Measurements from ENCODE around the gene PHF2. TPM values are rescaled to one million over a fixed set of nuclear protein-coding genes. Genes with fewer than 3 reads are reported as not detected.

PHF2 gene
- total RNA-seq, 1 donor from 2014 or later, result 12.1 TPM

GRCh38 chr9:93613174-93613573 is 36.8 kb downstream of the PHF2 start:
- TF ChIP-seq EZH2 (IDR thresholded peaks at IDR 0.05; ENCODE audit: insufficient read depth, low read length), result no peak
- TF ChIP-seq CTCF (IDR thresholded peaks at IDR 0.05; ENCODE audit: insufficient read depth, low read depth, low read length), result no peak
- Mint-ChIP-seq H3K4me3 (ENCODE audit: unreplicated experiment) (no peak overlapping the region), H3K9me3 (ENCODE audit: unreplicated experiment) (peaks cover 5% of the 10 kb centered on the region), H3K4me1 (ENCODE audit: low read depth, unreplicated experiment) (peaks cover 2% of the 10 kb centered on the region), H3K27me3 (ENCODE audit: low read depth, unreplicated experiment) (no peaks in the 10 kb centered on the region), H3K27ac (ENCODE audit: unreplicated experiment) (no peak overlapping the region), H3K36me3 (ENCODE audit: low read depth, unreplicated experiment) (peaks cover 2% of the 10 kb centered on the region)
- H3K36me3 ChIP-seq (ENCODE audit: insufficient read depth, low read length), result no peaks in the 10 kb centered on the region
- no peak for DNase-seq (ENCODE audit: low read depth)
- H3K4me1 ChIP-seq (ENCODE audit: insufficient read depth, low read length), result no peaks in the 10 kb centered on the region
- no peak overlapping the region for H3K4me3 ChIP-seq (ENCODE audit: insufficient read depth, low read depth, low read length)
- no peak overlapping the region for H3K27ac ChIP-seq (ENCODE audit: low read depth, low read length)
- peaks cover 79% of the 10 kb centered on the region for H4K20me1 ChIP-seq (ENCODE audit: insufficient read depth, low read length)
- H3K9ac ChIP-seq (ENCODE audit: low read length), result no peak overlapping the region
- no peak overlapping the region for H3K4me2 ChIP-seq (ENCODE audit: low read length)
- peaks cover 74% of the 10 kb centered on the region for H3K79me2 ChIP-seq (ENCODE audit: insufficient read depth, low read length)
- H3K9me3 ChIP-seq (ENCODE audit: insufficient read depth, low read depth, low read length), result no peaks in the 10 kb centered on the region
- no peak overlapping the region for H2AFZ ChIP-seq (ENCODE audit: low read depth, low read length)
- no peak for FAIRE-seq
- no peaks in the 10 kb centered on the region for H3K27me3 ChIP-seq (ENCODE audit: insufficient read depth, low read length)

GRCh38 chr9:93613791-93614190 is 37.4 kb downstream of the PHF2 start:
- no peaks in the 10 kb centered on the region for H3K9me3 ChIP-seq (ENCODE audit: insufficient read depth, low read depth, low read length)
- DNase-seq (ENCODE audit: low read depth), result no peak
- no peak overlapping the region for H3K9ac ChIP-seq (ENCODE audit: low read length)
- H3K4me1 ChIP-seq (ENCODE audit: insufficient read depth, low read length), result no peaks in the 10 kb centered on the region
- no peak for FAIRE-seq
- H2AFZ ChIP-seq (ENCODE audit: low read depth, low read length), result no peak overlapping the region
- no peak overlapping the region for H3K4me3 ChIP-seq (ENCODE audit: insufficient read depth, low read depth, low read length)
- H3K27ac Mint-ChIP-seq (ENCODE audit: unreplicated experiment), result no peak overlapping the region
- H3K4me3 Mint-ChIP-seq (ENCODE audit: unreplicated experiment), result no peak overlapping the region
- H3K79me2 ChIP-seq (ENCODE audit: insufficient read depth, low read length), result peaks cover 80% of the 10 kb centered on the region
- H3K27ac ChIP-seq (ENCODE audit: low read depth, low read length), result no peak overlapping the region
- peaks cover 2% of the 10 kb centered on the region for H3K36me3 Mint-ChIP-seq (ENCODE audit: low read depth, unreplicated experiment)
- TF ChIP-seq EZH2 (IDR thresholded peaks at IDR 0.05; ENCODE audit: insufficient read depth, low read length), result no peak
- no peak for TF ChIP-seq CTCF (IDR thresholded peaks at IDR 0.05; ENCODE audit: insufficient read depth, low read depth, low read length)
- peaks cover 85% of the 10 kb centered on the region for H4K20me1 ChIP-seq (ENCODE audit: insufficient read depth, low read length)
- peaks cover 2% of the 10 kb centered on the region for H3K4me1 Mint-ChIP-seq (ENCODE audit: low read depth, unreplicated experiment)
- H3K4me2 ChIP-seq (ENCODE audit: low read length), result no peak overlapping the region
- H3K27me3 Mint-ChIP-seq (ENCODE audit: low read depth, unreplicated experiment), result no peaks in the 10 kb centered on the region
- H3K27me3 ChIP-seq (ENCODE audit: insufficient read depth, low read length), result no peaks in the 10 kb centered on the region
- peaks cover 5% of the 10 kb centered on the region for H3K9me3 Mint-ChIP-seq (ENCODE audit: unreplicated experiment)
- H3K36me3 ChIP-seq (ENCODE audit: insufficient read depth, low read length), result no peaks in the 10 kb centered on the region

- Histone ChIP-seq H3K27me3 (ENCODE audit: insufficient read depth, low read length) (no peaks in the 10 kb centered on the region), H3K4me2 (ENCODE audit: low read length) (no peak overlapping the region), H3K4me3 (ENCODE audit: insufficient read depth, low read depth, low read length) (no peak overlapping the region), H3K4me1 (ENCODE audit: insufficient read depth, low read length) (no peaks in the 10 kb centered on the region), H2AFZ (ENCODE audit: low read depth, low read length) (no peak overlapping the region), H3K36me3 (ENCODE audit: insufficient read depth, low read length) (no peaks in the 10 kb centered on the region), H3K27ac (ENCODE audit: low read depth, low read length) (no peak overlapping the region), H3K9ac (ENCODE audit: low read length) (no peak overlapping the region), H3K79me2 (ENCODE audit: insufficient read depth, low read length) (peaks cover 75% of the 10 kb centered on the region), H3K9me3 (ENCODE audit: insufficient read depth, low read depth, low read length) (no peaks in the 10 kb centered on the region), H4K20me1 (ENCODE audit: insufficient read depth, low read length) (peaks cover 90% of the 10 kb centered on the region)
- DNase-seq (ENCODE audit: low read depth) (no peak), FAIRE-seq (no peak)
- Mint-ChIP-seq H3K9me3 (ENCODE audit: unreplicated experiment) (peaks cover 4% of the 10 kb centered on the region), H3K36me3 (ENCODE audit: low read depth, unreplicated experiment) (peaks cover 2% of the 10 kb centered on the region), H3K27ac (ENCODE audit: unreplicated experiment) (no peak overlapping the region), H3K27me3 (ENCODE audit: low read depth, unreplicated experiment) (no peaks in the 10 kb centered on the region), H3K4me3 (ENCODE audit: unreplicated experiment) (no peak overlapping the region), H3K4me1 (ENCODE audit: low read depth, unreplicated experiment) (peaks cover 2% of the 10 kb centered on the region)
- TF ChIP-seq EZH2 (IDR thresholded peaks at IDR 0.05; ENCODE audit: insufficient read depth, low read length) (no peak), CTCF (IDR thresholded peaks at IDR 0.05; ENCODE audit: insufficient read depth, low read depth, low read length) (no peak)
These were observed 38.6 kb downstream of the PHF2 start for GRCh38 chr9:93614830-93615468.
